K562 treated with DMSO at 1 percent for 4 hours (cell line): ENCODE data around the gene ATF7IP. TPM values are rescaled to one million over a fixed set of nuclear protein-coding genes. Genes with fewer than 3 reads are reported as not detected.

Experiments used
- total RNA-seq: library from RNA; unstranded; fragments of 300-600 nt; gene quantifications from 2 replicates; pipeline ENCODE4 v1.2.3, GENCODE V29; 2022; ENCODE audit not compliant: insufficient read depth

ATF7IP gene, protein sequence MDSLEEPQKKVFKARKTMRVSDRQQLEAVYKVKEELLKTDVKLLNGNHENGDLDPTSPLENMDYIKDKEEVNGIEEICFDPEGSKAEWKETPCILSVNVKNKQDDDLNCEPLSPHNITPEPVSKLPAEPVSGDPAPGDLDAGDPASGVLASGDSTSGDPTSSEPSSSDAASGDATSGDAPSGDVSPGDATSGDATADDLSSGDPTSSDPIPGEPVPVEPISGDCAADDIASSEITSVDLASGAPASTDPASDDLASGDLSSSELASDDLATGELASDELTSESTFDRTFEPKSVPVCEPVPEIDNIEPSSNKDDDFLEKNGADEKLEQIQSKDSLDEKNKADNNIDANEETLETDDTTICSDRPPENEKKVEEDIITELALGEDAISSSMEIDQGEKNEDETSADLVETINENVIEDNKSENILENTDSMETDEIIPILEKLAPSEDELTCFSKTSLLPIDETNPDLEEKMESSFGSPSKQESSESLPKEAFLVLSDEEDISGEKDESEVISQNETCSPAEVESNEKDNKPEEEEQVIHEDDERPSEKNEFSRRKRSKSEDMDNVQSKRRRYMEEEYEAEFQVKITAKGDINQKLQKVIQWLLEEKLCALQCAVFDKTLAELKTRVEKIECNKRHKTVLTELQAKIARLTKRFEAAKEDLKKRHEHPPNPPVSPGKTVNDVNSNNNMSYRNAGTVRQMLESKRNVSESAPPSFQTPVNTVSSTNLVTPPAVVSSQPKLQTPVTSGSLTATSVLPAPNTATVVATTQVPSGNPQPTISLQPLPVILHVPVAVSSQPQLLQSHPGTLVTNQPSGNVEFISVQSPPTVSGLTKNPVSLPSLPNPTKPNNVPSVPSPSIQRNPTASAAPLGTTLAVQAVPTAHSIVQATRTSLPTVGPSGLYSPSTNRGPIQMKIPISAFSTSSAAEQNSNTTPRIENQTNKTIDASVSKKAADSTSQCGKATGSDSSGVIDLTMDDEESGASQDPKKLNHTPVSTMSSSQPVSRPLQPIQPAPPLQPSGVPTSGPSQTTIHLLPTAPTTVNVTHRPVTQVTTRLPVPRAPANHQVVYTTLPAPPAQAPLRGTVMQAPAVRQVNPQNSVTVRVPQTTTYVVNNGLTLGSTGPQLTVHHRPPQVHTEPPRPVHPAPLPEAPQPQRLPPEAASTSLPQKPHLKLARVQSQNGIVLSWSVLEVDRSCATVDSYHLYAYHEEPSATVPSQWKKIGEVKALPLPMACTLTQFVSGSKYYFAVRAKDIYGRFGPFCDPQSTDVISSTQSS
- 6.6 and 10.3 TPM in 2 replicates for total RNA-seq

DNA sequence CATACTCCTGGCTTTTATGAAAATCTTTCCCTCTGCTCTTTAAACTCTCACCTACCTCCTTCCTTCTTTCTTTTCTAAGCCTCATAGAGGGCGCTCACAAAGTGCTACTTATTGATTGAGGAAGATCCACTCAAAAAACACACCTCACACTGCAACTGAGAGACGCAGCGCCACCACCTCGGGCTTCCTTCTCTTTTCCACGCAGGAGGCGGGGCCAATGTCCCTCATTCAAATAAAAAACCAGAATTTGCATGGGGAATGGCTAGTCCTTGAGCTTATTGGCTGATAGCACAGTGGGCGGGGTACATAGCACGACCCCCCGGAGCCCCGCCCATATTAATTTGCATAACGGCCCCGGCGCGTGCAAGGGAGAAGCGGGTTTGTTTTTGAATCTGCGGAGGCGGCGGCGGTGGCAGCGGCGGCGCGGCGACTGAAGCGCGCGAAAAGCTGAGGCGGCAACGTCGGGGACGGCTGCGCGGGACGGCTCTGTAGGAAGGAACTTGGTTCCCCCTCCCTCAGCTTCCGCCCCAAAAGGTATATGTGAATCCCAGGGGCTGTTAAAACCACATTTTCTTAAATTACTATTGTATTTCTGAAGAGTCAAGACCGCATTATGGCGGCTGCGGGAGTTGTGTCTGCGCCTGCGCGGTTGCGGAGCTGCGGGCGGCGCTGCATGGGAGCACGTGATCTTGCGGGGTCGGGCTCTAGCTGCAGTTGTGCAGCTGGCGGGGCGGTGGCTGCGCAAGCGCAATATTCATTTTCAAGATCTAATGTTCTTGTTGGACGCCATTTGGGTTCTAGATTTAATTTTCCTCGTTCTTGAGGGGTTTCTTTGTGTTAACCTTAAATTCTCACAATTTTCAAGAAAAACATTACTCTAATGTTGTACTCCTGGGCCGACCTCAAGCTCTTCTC lies at the start of gene ATF7IP:
TSS of gene ATF7IP (plus strand) at position 389 of the 915 bp plus-strand sequence. CDS start 58,234 bp downstream, outside the sequence.

Other genes starting within 250 kb of the ATF7IP start
- gene PLBD1, start 202.2 kb downstream of the ATF7IP start, total RNA-seq, result 10.2 and 14.2 TPM in 2 replicates